DMS53 treated with DMSO at 0.1 percent for 48 hours (cell line): ENCODE data around the gene TUBA4A.

Source experiments
- DNase-seq: peaks from one replicate; lab custom pipeline; 2025; ENCODE audit not compliant: unreplicated experiment; lab: John Stamatoyannopoulos, UW

Gene TUBA4A

DNA sequence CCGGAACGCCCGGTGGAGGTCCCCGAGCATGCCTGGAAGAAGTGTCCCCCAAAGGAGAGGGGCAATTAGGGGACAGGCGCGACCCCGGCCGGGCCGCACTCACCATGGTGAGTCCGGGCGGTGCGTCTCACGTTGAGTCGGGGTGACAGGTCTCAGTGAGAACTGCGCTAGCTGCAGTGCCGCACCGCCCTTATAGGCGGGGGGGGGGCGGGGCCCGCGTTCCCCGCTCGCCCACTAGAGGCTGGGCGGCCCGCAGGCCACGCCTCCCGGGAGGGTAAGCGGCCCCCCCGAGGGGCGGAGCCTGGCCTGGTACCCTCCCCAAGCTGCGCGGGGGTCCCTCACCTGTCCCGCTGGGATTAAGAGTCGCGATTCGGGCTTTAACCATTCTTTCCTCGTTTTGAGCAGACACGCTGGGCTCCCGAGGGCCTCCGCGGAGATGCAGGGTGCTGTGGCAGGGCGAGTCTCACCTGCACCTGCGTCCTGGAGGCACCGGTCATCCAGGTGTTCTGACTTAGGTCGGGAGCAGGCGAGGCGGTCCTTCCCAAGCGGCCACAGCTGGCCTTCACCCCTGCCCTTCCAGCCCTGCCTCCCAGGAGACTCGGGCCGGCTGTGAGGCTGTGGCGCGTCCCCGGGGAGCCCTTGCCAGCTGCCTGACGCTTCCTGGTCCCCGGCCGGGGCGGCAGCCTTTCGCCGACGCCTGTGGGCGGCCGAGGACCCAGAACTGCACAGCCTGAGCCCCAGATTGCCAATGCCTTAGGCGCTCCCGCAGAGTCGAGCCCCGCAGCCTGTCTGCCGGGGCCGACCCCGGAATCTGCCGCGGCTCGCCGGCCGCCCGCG, at the start of gene TUBA4A:
Gene TUBA4A (minus strand): TSS at position 166 of the 837 bp plus-strand sequence. CDS start 60 bp downstream, at position 106.
- peak; percentile 69 for DNase-seq

DNA sequence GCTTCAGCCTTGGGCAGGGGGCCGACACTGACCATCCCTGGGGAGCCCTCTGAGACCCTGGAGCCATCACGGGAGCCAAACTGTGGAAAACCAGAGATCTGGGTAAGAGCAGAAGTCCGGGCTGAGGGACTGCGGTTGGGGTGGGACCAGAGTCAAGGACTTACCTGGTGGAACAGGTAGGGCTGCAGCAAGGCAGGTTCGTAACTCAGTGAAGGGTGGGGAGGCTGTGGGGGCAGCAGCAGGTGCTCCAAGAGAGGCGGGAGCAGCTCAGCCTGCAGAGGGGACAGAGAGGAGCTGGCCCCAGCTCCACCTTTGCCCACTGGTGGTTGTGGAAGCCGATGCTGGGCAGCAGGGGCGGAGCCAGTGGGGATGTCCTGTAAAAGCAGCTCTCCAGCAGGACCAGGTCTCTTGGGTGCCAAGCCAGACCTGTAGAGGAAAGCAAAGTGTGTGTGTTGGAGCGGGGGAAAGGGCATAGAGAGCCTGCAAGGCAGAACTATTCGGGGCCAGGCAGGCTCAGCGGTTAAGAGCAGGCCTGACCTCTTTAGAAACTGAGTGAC, 48.8 kb upstream of the TUBA4A start:
- no peak for DNase-seq

DNA sequence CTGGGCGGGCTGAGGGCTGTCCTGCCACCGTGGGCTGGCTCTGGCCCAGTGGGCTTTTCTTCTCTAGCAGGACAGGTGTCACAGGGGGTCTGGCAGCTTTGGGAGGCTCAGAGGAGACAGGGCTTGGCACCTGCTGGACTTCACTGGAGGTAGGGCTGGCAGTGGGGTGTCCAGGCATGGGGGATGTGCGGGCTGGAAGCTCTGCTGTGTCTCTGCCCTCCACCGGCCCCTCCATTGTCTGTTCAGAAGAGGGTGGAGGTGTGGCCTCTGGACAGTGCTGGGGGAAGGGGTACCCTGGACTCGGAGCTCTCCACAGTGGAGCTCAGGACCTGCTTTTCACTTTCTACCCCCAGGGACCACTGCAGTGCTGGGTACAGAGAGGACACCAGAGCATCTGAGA, 46.3 kb upstream of the TUBA4A start:
- no peak for DNase-seq

DNA sequence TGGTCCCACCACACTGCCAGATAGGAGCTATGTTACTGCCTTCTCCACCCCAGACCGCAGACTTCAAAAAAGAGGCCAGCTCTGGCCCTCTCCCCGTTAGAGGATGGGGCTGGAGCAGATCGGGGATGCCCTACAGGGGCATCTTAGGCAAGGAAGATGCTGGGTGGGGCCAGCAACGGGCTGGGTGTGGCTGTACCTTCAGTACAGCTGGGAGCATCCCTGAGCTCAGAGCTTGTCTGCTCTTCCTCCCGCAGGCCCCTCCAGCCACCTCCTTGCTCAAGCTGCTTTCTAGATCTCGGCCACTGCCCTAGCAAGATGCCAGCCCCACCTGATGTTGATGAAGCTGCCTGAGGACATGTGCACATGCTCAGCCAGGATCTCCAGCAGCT, 45.6 kb upstream of the TUBA4A start:
- no peak for DNase-seq

DNA sequence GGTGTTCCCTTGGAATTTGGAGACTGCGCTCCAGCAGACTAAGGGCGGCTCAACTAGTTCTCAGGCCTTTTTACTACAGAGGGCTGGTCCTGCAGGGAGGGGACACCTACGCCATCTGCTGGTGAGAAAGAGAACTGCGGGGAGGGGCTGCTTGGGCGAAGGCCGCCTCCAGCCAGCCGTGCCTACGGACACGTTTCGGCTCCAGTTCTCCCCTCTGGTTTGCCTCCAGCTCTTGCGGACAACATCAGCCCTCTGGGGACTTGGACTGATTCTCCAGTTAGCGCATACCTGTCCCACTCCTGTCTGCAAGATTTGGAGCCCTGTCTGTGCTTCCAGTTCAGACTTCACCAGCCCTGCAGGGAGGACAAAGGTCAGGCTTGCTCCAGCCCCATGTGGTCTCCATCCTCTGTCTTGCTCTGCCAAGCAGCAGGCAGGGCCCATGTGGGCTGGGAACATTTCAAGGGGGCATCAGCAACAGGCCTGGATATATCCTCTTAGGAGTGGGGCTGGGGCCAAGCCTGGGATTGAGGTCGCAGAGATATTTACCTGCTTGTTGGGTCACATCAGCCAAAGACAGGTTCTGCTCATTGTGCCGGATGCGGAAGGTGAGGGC, 45.1 kb upstream of the TUBA4A start:
- peak; percentile 55 for DNase-seq

DNA sequence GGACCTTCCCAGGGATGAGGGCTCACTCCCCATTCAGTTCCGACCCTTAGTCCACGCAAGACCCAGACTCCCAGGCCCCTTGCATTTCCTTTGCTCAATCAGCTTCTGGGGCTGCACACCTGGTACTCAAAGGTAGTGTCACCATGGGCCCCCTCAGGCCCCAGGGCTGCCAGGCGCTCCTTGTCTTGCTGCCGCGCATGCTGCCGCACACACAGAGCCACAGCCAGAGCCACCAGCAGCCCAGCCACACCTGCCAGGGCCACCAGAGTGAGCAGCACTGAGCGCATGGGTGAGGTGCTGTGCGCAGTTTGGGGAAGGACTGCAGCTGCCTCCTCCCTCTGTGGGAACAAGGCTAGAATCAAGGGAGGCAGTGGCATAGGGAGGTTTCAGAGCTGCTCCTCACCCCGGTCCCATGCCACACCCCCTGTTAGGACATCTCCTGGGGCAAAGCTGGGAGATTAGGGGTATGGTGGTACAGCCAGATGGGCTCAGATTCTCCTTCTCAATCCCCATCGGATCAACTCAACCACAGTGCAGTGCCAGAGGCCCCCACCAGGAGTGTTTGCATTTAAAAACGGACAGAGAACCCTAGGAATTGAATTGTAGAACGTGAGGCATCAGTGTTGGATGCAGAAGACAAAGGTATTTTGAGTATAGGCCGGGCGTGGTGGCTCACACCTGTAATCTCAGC, 44.2 kb upstream of the TUBA4A start:
- DNase-seq = no peak

DNA sequence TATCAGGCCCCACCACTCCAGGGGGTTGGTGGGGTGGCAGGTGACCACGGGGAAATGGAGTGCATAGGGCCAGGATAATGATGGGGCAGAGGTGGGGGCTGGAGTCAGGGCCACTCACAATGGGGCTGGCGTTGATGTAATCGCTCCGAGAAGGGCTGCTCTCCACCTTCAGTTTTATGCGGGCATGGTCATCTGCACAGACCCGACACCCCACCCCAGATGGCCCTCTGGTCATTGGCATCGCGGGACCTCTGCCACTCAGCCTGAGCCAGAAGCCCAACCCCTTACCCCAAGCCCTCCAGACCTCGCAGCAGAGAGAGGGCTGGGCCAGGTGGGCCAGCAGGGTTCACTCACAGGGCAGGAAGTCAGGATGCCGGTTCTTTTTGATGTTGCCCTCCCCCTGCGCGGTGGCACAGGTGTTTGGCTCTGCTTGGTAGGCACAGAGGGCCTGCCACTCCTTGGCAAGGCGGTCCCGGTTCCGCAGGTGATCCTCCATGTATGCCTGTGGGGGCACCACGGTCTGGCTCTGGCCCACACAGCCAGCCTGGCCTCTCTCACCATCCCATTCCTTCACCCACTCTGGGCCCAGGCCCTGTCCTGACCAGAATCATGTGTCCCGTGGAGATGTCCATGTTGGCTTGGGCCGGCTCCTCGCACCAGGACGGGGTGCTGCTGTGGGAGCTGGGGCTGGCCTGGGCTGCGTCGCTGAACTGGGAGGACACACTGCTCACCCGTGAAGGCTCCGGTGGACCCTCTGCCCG, 43.1 kb upstream of the TUBA4A start:
- no peak for DNase-seq

DNA sequence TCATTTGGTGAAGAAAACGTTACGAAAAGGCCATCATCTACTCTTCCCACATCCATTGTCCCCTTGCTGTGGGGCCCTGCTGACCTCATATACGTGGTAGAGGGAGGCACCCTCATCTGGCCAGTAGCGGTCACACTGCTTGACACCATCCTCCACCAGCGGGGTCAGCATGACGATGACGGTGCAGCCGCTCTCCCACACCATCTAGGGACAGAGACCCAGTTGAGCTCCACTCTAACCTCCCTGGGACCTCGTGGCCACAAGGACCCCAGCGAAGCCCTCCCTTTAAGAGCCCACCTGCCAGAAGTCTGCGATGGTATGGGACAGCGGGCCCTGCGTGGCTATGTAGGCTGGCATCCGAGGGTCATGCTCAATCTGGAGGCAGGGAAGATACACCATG, 42.4 kb upstream of the TUBA4A start:
- no peak for DNase-seq

DNA sequence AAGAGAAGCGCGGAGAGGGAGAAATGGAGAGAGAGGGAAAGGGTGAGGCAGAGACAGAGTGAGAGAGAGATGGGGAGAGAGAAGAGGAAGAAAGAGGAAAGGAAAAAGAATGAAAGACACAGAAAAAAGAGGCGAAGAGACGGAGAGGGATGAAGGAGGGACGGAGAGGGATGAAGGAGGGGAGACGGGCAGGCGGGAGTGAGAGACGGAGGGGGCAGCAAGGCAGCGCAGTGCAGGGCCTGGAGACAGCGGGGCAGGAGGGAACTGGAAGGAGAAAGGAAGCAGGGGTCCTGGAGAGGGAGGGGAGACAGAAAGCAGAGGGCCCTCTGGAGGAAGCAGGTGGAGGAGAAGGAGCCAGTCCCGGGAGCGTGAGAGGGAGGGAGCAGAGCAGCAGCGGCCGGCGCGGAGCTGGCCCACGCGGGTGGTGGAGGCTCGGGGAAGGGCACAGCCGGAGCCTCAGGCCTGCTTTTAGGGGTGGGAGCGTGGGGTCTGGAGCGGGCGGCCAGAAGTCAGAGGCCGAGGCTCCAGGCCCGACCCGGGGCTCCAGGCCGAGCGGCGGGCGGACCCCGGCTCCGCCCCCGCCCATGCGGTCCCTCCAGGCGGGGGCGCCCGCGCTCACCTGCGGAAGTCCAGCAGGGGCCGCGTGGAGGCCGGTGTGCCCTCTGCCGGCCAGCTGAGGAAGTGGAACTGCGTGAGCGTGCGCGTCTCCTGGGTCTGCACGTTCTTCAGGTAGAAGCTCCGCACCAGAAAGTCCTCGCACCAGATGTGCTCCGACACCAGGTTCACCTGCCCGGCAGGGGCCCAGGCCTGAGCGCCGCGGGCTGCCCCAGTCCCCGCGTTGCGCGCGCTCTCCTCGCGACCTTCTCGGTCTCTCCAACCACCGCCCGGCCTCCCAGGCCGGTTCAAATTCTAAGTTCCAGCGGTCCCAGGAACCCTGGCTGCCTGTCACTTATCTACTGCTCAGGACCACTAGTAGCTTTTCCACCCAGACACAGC, 40.9 kb upstream of the TUBA4A start:
- peak; percentile 77 for DNase-seq

DNA sequence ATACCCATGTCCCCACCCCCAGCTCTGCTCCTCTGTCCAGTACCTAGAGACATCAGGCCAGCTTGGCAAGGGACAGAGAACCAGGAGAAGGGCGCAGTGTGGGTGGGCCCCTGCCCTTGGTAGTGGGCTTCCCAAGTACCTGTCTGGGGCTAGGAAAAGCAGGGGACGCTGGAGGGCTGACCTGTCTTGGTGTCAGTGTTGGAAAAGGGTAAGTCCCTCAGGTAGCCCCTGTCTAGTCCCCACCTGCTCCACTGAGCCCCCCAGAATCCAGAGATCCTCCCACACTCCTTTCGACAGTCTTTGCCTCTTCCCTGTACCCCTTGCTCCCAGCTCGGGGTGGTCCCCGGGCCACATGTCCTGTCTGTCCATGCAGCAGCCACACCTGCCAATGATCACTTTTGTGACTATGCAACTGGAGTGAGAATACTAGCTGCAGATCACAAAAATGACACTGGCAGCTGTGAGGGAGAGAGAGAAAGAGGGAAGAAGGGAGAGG, 40.1 kb upstream of the TUBA4A start:
- DNase-seq = no peak

DNA sequence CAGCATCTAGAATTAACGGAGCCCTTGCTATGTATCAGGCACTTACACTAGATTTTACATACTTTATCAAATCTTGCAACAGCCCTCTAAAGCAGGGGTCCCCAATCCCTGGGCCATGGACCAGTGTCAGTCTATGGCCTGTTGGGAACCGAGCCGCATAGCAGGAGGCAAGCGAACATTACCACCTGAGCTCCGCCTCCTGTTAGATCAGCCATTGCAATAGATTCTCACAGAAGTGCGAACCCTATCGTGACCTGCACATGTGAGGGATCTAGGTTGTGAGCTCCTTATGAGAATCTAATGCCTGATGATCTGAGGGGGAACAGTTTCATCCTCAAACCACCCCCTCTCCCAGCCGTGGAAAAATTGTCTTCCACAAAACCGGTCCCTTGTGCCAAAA, 38.9 kb upstream of the TUBA4A start:
- DNase-seq = no peak

DNA sequence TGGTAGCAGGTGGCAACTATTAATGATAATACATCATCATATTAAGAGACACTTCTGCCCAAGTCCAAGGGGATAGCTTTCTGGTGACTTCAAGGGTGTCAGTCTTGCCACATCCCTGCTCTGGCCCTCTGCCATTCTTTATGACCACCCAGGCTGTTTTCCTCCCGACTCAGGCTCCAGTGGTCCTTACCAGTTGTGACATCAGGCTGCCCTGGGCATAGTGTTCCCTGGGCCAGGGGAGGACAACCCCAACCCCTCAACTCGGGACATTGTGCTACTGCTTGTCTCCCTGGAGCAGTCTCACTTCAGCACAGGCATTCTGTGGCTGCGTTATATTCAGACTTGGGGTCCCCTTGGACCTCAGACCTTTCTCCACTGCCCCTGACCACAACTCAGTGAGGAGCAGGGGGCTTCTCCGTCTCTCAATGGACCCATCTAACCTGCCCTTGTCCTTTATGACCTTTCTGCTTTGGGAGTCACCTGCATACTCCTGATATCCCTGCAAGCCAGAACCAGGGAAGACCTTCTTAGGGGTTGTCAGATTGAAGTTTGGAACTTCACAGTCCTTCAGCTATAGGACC, 38.3 kb upstream of the TUBA4A start:
- DNase-seq = no peak

DNA sequence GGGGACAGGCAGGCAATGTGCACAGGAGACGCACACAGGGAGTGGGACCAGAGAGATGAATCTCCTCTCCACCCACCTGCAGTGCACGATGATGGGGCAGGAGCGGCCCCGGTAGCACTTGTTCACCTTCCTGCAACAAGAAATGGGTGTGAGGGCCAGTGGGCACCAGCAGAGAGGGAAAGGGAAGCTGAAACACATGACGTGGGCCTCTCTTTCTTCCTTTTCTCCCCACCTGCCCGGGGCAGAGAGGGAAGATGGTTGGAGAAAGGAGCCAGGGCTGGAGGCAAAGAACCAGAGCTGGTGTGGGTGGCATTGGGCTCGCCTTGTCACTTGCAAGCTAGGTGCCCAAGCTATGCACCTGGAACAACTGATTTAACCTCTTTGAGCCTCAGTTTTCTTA, 37.7 kb upstream of the TUBA4A start:
- DNase-seq = no peak

DNA sequence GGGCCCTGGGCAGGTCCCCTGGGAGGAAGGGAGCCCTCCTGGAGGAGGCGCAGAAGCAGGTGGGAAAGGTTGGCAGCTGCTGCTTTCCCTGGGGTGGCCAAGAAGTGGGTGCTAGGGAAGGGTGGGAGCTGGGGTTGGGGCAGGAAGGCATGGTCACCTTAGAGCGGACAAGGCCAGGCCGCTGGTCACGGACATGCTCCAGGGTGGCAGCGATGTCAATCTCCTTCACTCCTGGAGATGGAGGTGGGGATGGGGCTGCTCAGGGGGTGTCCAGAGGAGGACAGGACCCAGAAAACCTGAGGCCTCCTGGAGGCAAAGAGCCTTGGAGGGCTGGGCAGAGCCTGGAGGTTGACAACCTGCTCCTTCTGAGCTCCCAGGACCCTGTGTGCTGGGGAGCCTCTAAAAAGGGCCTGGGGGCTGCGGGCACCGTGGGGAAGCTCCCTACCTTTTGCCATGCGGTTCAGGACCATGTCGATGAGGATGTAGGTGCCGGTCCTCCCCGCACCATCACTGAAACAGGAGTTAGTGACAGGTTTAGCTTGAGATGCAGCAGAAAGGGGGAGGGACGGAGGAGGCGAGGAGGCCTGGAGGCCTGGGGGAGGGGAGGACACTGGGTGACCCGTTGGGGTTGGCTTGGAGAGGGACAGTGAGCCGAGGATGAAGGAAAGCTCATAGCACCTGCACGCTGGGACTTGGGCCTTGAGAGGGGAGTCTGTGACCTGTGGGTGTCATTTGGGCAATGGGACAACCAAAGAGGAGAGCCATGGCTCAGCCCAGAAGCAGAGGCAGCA, 36.9 kb upstream of the TUBA4A start:
- DNase-seq = no peak

DNA sequence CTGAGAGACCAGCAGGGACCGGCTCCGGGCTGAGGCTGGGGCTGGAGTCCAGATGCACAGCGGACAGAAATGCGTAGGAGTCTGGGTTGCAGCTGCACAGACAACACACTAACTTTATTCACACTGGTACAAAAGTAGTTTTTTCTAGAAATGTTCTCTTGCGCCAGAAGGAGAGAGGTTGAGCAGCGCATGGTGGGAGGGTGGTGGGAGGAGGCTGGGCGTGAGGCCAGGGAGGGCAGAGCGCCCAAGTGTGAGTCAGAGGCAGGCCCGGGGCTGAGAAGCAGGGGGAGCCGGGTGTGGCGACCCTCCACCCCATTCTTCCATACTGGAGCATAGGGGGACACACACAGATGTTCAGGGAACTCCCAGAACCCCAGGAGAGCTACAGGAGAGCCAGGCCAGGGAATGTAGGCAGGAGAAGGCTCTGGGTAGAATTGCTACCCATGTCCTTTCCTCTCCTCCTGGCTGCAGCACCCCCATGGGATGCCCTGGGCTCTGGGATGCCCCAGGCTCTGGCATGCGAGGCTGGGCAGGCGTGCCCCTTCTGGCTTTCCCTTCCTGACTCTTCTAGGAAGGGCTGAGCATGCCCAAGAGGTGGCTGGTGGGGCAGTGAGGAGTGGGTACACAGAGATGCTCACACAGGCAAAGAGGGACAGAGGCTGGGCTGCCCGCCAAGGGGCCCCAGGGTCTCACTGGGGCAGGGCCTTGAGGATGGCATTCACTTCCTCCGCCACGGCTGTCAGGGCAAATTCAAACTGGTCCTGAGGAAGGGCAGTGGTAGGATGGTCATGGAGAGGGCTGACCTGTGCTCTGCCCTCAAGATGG, 36.0 kb upstream of the TUBA4A start:
- DNase-seq = no peak

DNA sequence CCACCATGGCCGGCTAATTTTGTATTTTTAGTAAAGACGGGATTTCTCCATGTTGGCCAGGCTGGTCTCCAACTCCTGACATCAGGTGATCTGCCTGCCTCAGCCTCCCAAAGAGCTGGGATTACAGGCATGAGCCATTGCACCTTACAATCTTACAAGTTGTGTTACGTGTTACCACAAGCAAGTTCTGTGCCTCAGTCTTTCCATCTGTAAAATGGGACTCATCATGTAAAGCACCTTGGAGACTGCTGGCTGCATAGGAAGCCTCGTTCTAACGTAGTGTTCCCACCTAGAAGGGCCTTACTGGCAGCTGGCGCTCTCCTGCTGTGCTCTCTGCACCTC, 35.4 kb upstream of the TUBA4A start:
- DNase-seq = no peak

DNA sequence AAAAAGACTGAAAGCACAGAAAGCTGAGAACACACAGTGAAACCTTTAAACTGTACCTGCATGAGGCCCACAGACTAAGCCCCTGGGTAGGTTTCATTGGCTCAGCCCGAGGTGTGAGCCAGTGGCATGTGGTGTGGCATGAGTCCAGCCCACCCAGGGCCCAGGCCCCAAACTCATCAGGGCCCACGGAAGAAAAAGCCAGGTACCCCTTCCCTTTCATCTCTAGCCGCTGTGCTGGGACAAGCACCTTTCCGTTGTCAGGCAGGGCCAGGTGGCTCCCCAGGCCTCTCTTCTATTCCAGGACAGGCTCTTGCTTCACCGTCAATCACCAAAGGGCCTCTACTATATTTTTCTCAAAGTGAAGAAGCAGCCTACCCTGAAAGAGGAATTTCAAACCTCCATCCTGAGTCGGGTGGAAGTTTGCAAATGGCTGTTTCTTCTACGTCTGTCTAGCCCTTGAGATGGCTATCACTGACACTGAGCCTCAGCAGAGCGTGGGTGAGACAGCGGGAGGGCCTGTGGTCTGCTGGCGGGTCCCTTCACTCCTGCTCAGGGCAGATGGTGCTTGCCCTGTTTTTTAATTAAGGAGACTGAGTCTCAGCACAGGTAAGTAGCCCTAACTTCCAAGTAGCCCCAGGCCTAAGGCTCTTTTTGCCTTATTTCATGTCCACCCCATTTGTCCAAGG, 34.0 kb upstream of the TUBA4A start:
- no peak for DNase-seq
